ENCODE results near the gene ASIC4. TPM values are rescaled to one million over a fixed set of nuclear protein-coding genes. Genes with fewer than 3 reads are reported as not detected.

ASIC4 gene
- polyA plus RNA-seq, 3 donors: not detected

DNA sequence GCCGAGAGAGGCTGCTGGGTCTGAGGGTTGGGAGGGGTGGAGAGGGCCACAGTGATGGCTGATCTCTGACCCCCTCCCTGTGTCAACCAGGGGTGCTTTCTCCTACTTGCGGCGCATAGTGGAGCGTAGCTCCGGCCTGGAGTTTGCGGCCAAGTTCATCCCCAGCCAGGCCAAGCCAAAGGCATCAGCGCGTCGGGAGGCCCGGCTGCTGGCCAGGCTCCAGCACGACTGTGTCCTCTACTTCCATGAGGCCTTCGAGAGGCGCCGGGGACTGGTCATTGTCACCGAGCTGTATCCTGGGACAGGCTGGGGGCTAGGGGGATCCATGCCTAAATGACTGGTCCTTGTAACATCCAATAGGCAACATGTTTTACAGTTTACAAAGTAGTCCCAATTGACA lies 36.5 kb upstream of the ASIC4 start:
- H3K27ac ChIP-seq (ENCODE audit: low read depth in 1 of 2, low read length in 2 of 2): no peak overlapping the region
- peaks cover 18 to 38% (median 34%) of the 10 kb centered on the region in 3 donors for H3K27me3 Mint-ChIP-seq (ENCODE audit: low read depth in 3 of 3)
- no peak overlapping the region for H3K4me3 ChIP-seq (replicated peaks in 1 of 3; ENCODE audit: low read depth in 2 of 3, low read length in 3 of 3)
- H3K9ac ChIP-seq (ENCODE audit: insufficient read depth, low read length, poor library complexity, severe bottlenecking): no peak overlapping the region
- H3K4me3 Mint-ChIP-seq: no peak overlapping the region
- no peaks in the 10 kb centered on the region for H3K9me3 ChIP-seq (replicated peaks in 1 of 2; ENCODE audit: control insufficient read depth in 1 of 2, insufficient read depth in 1 of 2, low read length in 2 of 2)
- no peak overlapping the region for H2AFZ ChIP-seq (ENCODE audit: insufficient read depth, low read depth, low read length, poor library complexity, severe bottlenecking)
- no peaks in the 10 kb centered on the region for H3K36me3 Mint-ChIP-seq
- intact Hi-C loops (cut with micrococcal nuclease): loop anchor here in 1 of 2 donors (5.0 kb wide), 1 partner anchor 54 kb away; no protein-coding TSS in a partner anchor
- no peaks in the 10 kb centered on the region for H4K20me1 ChIP-seq (ENCODE audit: insufficient read depth, low read length)
- H3K36me3 ChIP-seq (replicated peaks in 1 of 2; ENCODE audit: control insufficient read depth in 1 of 2, insufficient read depth in 2 of 2, low read length in 2 of 2): no peaks in the 10 kb centered on the region
- H3K27me3 ChIP-seq (ENCODE audit: control insufficient read depth in 2 of 2, insufficient read depth in 2 of 2, low read length in 2 of 2): peaks cover 3 to 15% of the 10 kb centered on the region in 2 donors
- H3K4me1 Mint-ChIP-seq: peaks cover 2% of the 10 kb centered on the region
- no peaks in the 10 kb centered on the region for H3K4me1 ChIP-seq (ENCODE audit: control insufficient read depth in 1 of 2, insufficient read depth in 2 of 2, low read length in 2 of 2)
- no peak overlapping the region for H3K27ac Mint-ChIP-seq
- peaks cover 0 to 2% (median 0%) of the 10 kb centered on the region in 7 donors for H3K9me3 Mint-ChIP-seq
- TF ChIP-seq, protein P1, sequence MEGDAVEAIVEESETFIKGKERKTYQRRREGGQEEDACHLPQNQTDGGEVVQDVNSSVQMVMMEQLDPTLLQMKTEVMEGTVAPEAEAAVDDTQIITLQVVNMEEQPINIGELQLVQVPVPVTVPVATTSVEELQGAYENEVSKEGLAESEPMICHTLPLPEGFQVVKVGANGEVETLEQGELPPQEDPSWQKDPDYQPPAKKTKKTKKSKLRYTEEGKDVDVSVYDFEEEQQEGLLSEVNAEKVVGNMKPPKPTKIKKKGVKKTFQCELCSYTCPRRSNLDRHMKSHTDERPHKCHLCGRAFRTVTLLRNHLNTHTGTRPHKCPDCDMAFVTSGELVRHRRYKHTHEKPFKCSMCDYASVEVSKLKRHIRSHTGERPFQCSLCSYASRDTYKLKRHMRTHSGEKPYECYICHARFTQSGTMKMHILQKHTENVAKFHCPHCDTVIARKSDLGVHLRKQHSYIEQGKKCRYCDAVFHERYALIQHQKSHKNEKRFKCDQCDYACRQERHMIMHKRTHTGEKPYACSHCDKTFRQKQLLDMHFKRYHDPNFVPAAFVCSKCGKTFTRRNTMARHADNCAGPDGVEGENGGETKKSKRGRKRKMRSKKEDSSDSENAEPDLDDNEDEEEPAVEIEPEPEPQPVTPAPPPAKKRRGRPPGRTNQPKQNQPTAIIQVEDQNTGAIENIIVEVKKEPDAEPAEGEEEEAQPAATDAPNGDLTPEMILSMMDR (IDR thresholded peaks at IDR 0.05): no peak
- no peaks in the 10 kb centered on the region for H3K79me2 ChIP-seq (ENCODE audit: insufficient read depth, low read length)
- DNase-seq: no peak
- H3K4me2 ChIP-seq (replicated peaks; ENCODE audit: extremely low read depth, low read length, poor library complexity, severe bottlenecking): no peak overlapping the region
- 97% methylated on average over 11 of the region's 15 CpGs for WGBS (ENCODE audit: insufficient coverage)

DNA sequence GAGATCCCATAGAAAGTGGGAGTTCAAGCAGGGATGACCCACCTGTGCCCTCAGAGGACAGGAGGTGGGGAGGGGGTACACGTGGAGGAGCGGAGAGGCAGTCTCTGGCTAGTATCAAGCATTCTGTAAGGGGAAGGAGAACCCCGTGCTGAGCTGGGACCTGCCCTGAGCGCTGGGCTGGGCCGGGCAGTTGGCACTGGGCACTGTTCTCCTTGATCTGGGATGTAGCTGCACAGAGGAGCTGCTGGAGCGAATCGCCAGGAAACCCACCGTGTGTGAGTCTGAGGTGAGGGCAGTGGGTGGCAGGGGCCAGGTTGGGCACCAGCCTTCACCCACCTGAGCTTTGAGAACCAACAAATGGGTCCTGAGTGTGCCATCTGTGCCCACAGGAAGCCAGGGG lies 35.4 kb upstream of the ASIC4 start:
- no peak overlapping the region for H3K27ac ChIP-seq (ENCODE audit: low read depth in 1 of 2, low read length in 2 of 2)
- H3K4me1 ChIP-seq (ENCODE audit: control insufficient read depth in 1 of 2, insufficient read depth in 2 of 2, low read length in 2 of 2): no peaks in the 10 kb centered on the region
- no peaks in the 10 kb centered on the region for H3K79me2 ChIP-seq (ENCODE audit: insufficient read depth, low read length)
- intact Hi-C loops (cut with micrococcal nuclease): loop anchor here in 1 of 2 donors (5.0 kb wide), 1 partner anchor 53 kb away; no protein-coding TSS in a partner anchor
- Mint-ChIP-seq H3K9me3 (peaks cover 0 to 2% (median 0%) of the 10 kb centered on the region in 7 donors), H3K27me3 (ENCODE audit: low read depth in 3 of 3) (peaks cover 23 to 47% (median 40%) of the 10 kb centered on the region in 3 donors), H3K36me3 (no peaks in the 10 kb centered on the region), H3K27ac (no peak overlapping the region), H3K4me3 (no peak overlapping the region), H3K4me1 (peaks cover 3% of the 10 kb centered on the region)
- DNase-seq: no peak
- no peaks in the 10 kb centered on the region for H4K20me1 ChIP-seq (ENCODE audit: insufficient read depth, low read length)
- no peak overlapping the region for H3K9ac ChIP-seq (ENCODE audit: insufficient read depth, low read length, poor library complexity, severe bottlenecking)
- 90% methylated on average over 7 of the region's 8 CpGs for WGBS (ENCODE audit: insufficient coverage)
- peaks cover 3 to 24% of the 10 kb centered on the region in 2 donors for H3K27me3 ChIP-seq (ENCODE audit: control insufficient read depth in 2 of 2, insufficient read depth in 2 of 2, low read length in 2 of 2)
- TF ChIP-seq, protein P1 (IDR thresholded peaks at IDR 0.05): no peak
- H2AFZ ChIP-seq (ENCODE audit: insufficient read depth, low read depth, low read length, poor library complexity, severe bottlenecking): no peak overlapping the region
- no peaks in the 10 kb centered on the region for H3K36me3 ChIP-seq (replicated peaks in 1 of 2; ENCODE audit: control insufficient read depth in 1 of 2, insufficient read depth in 2 of 2, low read length in 2 of 2)
- H3K4me3 ChIP-seq (replicated peaks in 1 of 3; ENCODE audit: low read depth in 2 of 3, low read length in 3 of 3): no peak overlapping the region
- no peak overlapping the region for H3K4me2 ChIP-seq (replicated peaks; ENCODE audit: extremely low read depth, low read length, poor library complexity, severe bottlenecking)
- no peaks in the 10 kb centered on the region for H3K9me3 ChIP-seq (replicated peaks in 1 of 2; ENCODE audit: control insufficient read depth in 1 of 2, insufficient read depth in 1 of 2, low read length in 2 of 2)
